Measurements from ENCODE around the gene SRPK1.

The SRPK1 gene

GRCh38 chr6:35817515-35817914 is 103.4 kb downstream of the SRPK1 start:
- H3K4me3 ChIP-seq (ENCODE audit: low read length): no peak overlapping the region
- no peaks in the 10 kb centered on the region for H3F3A ChIP-seq (ENCODE audit: control insufficient read depth, insufficient read depth)
- no peaks in the 10 kb centered on the region for H4K20me1 ChIP-seq (ENCODE audit: control insufficient read depth, insufficient read depth, low read depth, low read length)
- H3K9me2 ChIP-seq (replicated peaks; ENCODE audit: control insufficient read depth, low read length): no peaks in the 10 kb centered on the region
- H3K79me2 ChIP-seq (ENCODE audit: control insufficient read depth, low read length): no peaks in the 10 kb centered on the region
- no peaks in the 10 kb centered on the region for H3K27me3 ChIP-seq (ENCODE audit: control insufficient read depth, low read length)
- no peaks in the 10 kb centered on the region for H3K36me3 ChIP-seq (ENCODE audit: control insufficient read depth, low read length)
- no peak overlapping the region for H3K27ac ChIP-seq (ENCODE audit: low read depth, low read length)
- peaks cover 4% of the 10 kb centered on the region for H3K4me1 ChIP-seq (ENCODE audit: control insufficient read depth, low read length)
- no peak overlapping the region for H3K4me2 ChIP-seq (ENCODE audit: low read length)
- H3K9me3 ChIP-seq (ENCODE audit: control insufficient read depth, insufficient read depth, low read length): peaks cover 5% of the 10 kb centered on the region
- TF ChIP-seq CTCF (IDR thresholded peaks at IDR 0.05; ENCODE audit: low read depth, low read length, poor library complexity, severe bottlenecking) (no peak), EZH2phosphoT487 (IDR thresholded peaks at IDR 0.05; ENCODE audit: borderline replicate concordance, low read length) (no peak)

GRCh38 chr6:35811699-35811995 is 109.3 kb downstream of the SRPK1 start:
- Histone ChIP-seq H3K79me2 (ENCODE audit: control insufficient read depth, low read length) (no peaks in the 10 kb centered on the region), H3K9me2 (replicated peaks; ENCODE audit: control insufficient read depth, low read length) (no peaks in the 10 kb centered on the region), H3K36me3 (ENCODE audit: control insufficient read depth, low read length) (no peaks in the 10 kb centered on the region), H3K27ac (ENCODE audit: low read depth, low read length) (no peak overlapping the region), H4K20me1 (ENCODE audit: control insufficient read depth, insufficient read depth, low read depth, low read length) (no peaks in the 10 kb centered on the region), H3K4me2 (ENCODE audit: low read length) (no peak overlapping the region), H3F3A (ENCODE audit: control insufficient read depth, insufficient read depth) (no peaks in the 10 kb centered on the region), H3K27me3 (ENCODE audit: control insufficient read depth, low read length) (no peaks in the 10 kb centered on the region), H3K4me3 (ENCODE audit: low read length) (no peak overlapping the region), H3K4me1 (ENCODE audit: control insufficient read depth, low read length) (no peaks in the 10 kb centered on the region), H3K9me3 (ENCODE audit: control insufficient read depth, insufficient read depth, low read length) (no peaks in the 10 kb centered on the region)
- TF ChIP-seq EZH2phosphoT487 (IDR thresholded peaks at IDR 0.05; ENCODE audit: borderline replicate concordance, low read length) (no peak), CTCF (IDR thresholded peaks at IDR 0.05; ENCODE audit: low read depth, low read length, poor library complexity, severe bottlenecking) (no peak)

DNA sequence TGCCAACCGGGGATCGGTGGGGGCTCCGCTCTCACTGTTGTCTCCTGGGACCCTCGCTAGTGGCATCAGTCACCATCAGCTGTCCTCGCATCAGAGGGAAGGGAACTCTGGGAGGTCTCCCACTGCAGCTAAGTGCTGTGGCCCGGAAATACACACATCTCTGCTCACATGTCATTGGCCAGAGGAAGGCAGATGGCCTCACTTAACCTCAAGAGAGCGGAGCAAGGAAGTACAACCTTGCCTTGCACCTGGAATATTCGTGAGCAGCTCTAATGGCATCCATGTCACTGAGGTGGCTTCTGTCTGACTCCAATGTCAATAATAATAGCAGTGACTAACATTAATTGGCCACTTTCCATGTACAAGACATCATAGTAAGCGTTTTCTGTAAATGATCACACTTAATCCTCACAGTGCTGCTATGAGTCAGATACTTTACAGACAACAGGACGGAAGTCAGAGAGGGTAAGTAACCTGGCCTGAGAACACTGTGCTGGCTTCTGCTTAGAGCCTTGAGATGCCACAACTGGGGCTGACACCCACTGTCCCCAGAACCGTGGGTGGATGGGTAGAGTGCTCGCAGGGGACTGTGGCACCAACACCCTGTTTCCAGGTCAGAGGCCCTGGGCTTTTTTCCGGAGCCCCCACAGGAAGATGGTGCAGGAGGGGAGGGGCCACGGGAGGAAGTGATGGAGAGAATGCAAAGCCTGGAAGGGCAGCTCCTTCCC is 109.8 kb downstream of the SRPK1 start:
- Histone ChIP-seq H3F3A (ENCODE audit: control insufficient read depth, insufficient read depth) (no peaks in the 10 kb centered on the region), H3K27me3 (ENCODE audit: control insufficient read depth, low read length) (no peaks in the 10 kb centered on the region), H3K79me2 (ENCODE audit: control insufficient read depth, low read length) (no peaks in the 10 kb centered on the region), H3K4me3 (ENCODE audit: low read length) (no peak overlapping the region), H3K9me3 (ENCODE audit: control insufficient read depth, insufficient read depth, low read length) (no peaks in the 10 kb centered on the region), H3K4me1 (ENCODE audit: control insufficient read depth, low read length) (no peaks in the 10 kb centered on the region), H3K9me2 (replicated peaks; ENCODE audit: control insufficient read depth, low read length) (no peaks in the 10 kb centered on the region), H4K20me1 (ENCODE audit: control insufficient read depth, insufficient read depth, low read depth, low read length) (no peaks in the 10 kb centered on the region), H3K4me2 (ENCODE audit: low read length) (no peak overlapping the region), H3K27ac (ENCODE audit: low read depth, low read length) (no peak overlapping the region), H3K36me3 (ENCODE audit: control insufficient read depth, low read length) (no peaks in the 10 kb centered on the region)
- TF ChIP-seq EZH2phosphoT487 (IDR thresholded peaks at IDR 0.05; ENCODE audit: borderline replicate concordance, low read length): no peak
- no peak for TF ChIP-seq CTCF (IDR thresholded peaks at IDR 0.05; ENCODE audit: low read depth, low read length, poor library complexity, severe bottlenecking)

All from DOHH2 (cell line).